RWPE2 (cell line): ENCODE results near the gene TMEM45B.
"Not testable (repeated sequence)": the region's sequence is repeated elsewhere in the genome, so short reads cannot be mapped to it uniquely, and the experiment has no call there.

ENCODE experiments used
- ATAC-seq: fragments of 200-7000 bp; cut with Tn5 transposase; 3 replicates; pipeline ENCODE4 v1.9.1; 2021; ENCODE audit warnings: low read depth
- DNase-seq: peaks from one replicate; pipeline ENCODE4 v3.0.0-alpha.2; 2020; ENCODE audit warnings: low spot score
- H3K27ac ChIP-seq: fragments of 450-650 bp; 2 replicates; pipeline ENCODE4 v1.5.1; 2017; ENCODE audit warnings: mild to moderate bottlenecking; ENCODE audit not compliant: poor library complexity, severe bottlenecking
- H3K27me3 ChIP-seq: fragments of 250-450 bp; sonication (Bioruptor Pico); 2 replicates; pipeline ENCODE4 v1.5.1; 2021; ENCODE audit warnings: mild to moderate bottlenecking, moderate library complexity; ENCODE audit not compliant: insufficient read depth, poor library complexity, severe bottlenecking
- H3K36me3 ChIP-seq: fragments of 250-450 bp; sonication (Bioruptor Pico); 2 replicates; pipeline ENCODE4 v1.5.1; 2020; ENCODE audit warnings: low read depth, mild to moderate bottlenecking, moderate library complexity
- H3K4me1 ChIP-seq: fragments of 250-450 bp; sonication (Bioruptor Pico); 2 replicates; pipeline ENCODE4 v1.5.1; 2021; ENCODE audit warnings: mild to moderate bottlenecking, moderate library complexity; ENCODE audit not compliant: insufficient read depth, poor library complexity, severe bottlenecking
- H3K4me3 ChIP-seq: fragments of 250-450 bp; sonication (Bioruptor Pico); 2 replicates; pipeline ENCODE4 v1.5.1; 2021; ENCODE audit warnings: mild to moderate bottlenecking, moderate library complexity; ENCODE audit not compliant: severe bottlenecking
- H3K9me3 ChIP-seq: fragments of 250-450 bp; sonication (Bioruptor Pico); 2 replicates; pipeline ENCODE4 v1.5.1; 2021; ENCODE audit warnings: mild to moderate bottlenecking, moderate library complexity; ENCODE audit not compliant: severe bottlenecking
- TF ChIP-seq, protein P1 (sequence below): fragments of 450-650 bp; IDR thresholded peaks from one replicate; pipeline ENCODE4 v1.5.1; 2017; ENCODE audit warnings: mild to moderate bottlenecking, moderate library complexity; ENCODE audit not compliant: poor library complexity, severe bottlenecking

The TMEM45B gene

DNA sequence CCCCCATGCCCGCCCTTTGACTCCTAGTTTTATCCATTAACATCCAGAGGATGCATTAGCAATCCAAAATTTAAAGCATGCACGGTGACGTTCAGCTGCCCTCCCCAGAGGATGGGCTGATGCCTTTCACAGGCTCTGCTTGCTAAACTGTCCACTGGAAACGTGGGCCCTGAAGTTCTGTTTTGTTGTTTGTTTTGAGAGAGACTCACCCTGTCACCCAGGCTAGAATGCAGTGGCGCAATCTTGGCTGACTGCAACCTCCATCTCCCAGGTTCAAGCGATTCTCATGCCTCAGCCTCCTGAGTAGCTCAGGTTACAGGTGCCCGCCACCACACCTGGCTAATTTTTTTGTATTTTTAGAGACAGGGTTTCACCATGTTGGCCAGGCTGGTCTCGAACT, 40.4 kb downstream of the TMEM45B start:
- DNase-seq (no peak), ATAC-seq (no peak)
- Histone ChIP-seq H3K36me3 (peaks cover 16% of the 10 kb centered on the region), H3K27me3 (no peaks in the 10 kb centered on the region), H3K27ac (peak overlapping the region; percentile 91), H3K9me3 (no peaks in the 10 kb centered on the region), H3K4me1 (peaks cover 45% of the 10 kb centered on the region), H3K4me3 (no peak overlapping the region)
- TF ChIP-seq, protein P1, sequence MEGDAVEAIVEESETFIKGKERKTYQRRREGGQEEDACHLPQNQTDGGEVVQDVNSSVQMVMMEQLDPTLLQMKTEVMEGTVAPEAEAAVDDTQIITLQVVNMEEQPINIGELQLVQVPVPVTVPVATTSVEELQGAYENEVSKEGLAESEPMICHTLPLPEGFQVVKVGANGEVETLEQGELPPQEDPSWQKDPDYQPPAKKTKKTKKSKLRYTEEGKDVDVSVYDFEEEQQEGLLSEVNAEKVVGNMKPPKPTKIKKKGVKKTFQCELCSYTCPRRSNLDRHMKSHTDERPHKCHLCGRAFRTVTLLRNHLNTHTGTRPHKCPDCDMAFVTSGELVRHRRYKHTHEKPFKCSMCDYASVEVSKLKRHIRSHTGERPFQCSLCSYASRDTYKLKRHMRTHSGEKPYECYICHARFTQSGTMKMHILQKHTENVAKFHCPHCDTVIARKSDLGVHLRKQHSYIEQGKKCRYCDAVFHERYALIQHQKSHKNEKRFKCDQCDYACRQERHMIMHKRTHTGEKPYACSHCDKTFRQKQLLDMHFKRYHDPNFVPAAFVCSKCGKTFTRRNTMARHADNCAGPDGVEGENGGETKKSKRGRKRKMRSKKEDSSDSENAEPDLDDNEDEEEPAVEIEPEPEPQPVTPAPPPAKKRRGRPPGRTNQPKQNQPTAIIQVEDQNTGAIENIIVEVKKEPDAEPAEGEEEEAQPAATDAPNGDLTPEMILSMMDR, result no peak

DNA sequence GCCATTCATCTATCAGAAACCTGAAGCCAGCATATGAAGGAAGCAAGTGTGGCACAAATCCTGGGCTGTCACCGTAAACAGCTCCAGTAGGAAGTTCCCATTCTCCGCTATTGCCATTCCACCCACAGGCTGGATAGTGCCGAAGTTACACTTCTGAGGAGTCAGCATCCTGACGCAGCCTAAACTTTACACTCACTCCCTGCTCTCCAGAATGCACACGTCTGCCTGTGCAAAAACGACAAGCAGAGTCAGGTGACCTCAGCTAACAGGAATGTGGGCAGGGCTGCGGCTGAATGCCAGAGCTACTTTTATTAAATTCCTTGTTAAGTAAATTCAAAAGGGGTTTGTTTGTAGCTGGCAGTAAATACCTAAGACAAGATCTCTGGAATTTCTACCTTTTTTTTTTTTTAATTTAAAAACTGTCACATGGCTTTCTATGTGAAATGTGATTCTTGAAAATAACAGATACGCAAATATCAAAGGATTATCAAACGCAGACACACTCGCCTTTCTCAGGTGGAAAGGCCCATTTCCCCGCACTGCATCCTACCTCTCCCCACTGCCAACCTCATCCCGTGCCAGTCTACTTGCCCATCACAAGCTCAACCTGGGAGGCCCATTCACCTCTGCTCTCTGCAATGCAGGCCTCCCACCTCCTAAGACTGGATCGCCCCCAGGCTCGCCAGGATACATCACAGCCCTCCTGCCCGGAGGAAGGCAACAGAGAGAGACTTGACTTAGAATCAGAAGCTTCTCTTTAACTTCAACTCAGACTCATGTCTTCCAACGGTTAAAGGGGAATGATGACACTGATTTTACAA, 46.3 kb downstream of the TMEM45B start:
- H3K36me3 ChIP-seq, result peaks cover 64% of the 10 kb centered on the region
- H3K27me3 ChIP-seq, result no peaks in the 10 kb centered on the region
- peaks cover 20% of the 10 kb centered on the region for H3K4me1 ChIP-seq
- DNase-seq (peak; percentile 92), ATAC-seq (peak; percentile 98)
- TF ChIP-seq, protein P1, result no peak
- no peaks in the 10 kb centered on the region for H3K9me3 ChIP-seq
- H3K27ac ChIP-seq, result peak overlapping the region; percentile 96
- peak overlapping the region; percentile 17 for H3K4me3 ChIP-seq

DNA sequence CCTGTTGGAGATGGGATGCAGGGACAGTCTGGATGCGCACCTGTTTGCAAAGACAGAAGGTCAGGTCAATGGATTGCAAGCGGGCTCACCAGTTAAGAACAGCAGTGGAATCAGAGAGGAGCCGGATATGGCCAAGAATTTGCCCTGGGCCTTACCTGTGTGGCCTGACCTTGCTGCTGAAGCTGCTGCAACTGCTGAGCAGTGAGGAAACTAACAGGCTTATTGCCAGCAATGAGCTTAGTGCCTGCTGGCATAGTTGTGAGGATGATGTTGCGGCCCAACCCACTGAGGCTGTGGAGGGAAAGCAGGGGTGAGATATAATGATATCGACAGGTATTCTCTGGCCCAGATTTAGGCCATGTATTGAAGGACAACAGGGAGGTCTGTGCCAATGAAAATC, 49.2 kb downstream of the TMEM45B start:
- H3K36me3 ChIP-seq, result peaks cover 89% of the 10 kb centered on the region
- TF ChIP-seq, protein P1, result no peak
- ATAC-seq, result no peak
- no peaks in the 10 kb centered on the region for H3K27me3 ChIP-seq
- no peak overlapping the region for H3K4me3 ChIP-seq
- no peaks in the 10 kb centered on the region for H3K9me3 ChIP-seq
- no peak overlapping the region for H3K27ac ChIP-seq
- peaks cover 20% of the 10 kb centered on the region for H3K4me1 ChIP-seq
- no peak for DNase-seq

DNA sequence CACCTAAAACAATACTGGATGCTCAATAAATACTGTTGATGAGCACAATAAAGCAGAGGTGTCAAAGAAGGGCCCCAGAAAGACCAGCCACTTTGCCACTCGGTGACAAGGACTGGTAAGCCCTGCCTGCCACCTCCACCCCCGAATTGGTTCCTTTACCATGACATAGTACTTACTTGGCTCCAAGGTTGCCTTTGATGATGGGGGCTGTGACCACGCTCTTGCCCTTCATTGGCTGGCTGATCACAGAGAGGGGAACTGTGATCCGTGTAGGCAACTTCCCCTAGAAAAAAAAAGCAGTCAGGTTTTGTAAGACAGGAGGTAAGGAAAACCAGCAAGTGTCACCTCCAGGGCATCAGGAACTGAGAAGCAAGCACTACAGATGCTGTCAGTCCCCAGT, 50.1 kb downstream of the TMEM45B start:
- Histone ChIP-seq H3K4me1 (peaks cover 18% of the 10 kb centered on the region), H3K4me3 (no peak overlapping the region), H3K36me3 (peaks cover 89% of the 10 kb centered on the region), H3K9me3 (no peaks in the 10 kb centered on the region), H3K27ac (no peak overlapping the region), H3K27me3 (no peaks in the 10 kb centered on the region)
- ATAC-seq (no peak), DNase-seq (no peak)
- TF ChIP-seq, protein P1, result no peak

DNA sequence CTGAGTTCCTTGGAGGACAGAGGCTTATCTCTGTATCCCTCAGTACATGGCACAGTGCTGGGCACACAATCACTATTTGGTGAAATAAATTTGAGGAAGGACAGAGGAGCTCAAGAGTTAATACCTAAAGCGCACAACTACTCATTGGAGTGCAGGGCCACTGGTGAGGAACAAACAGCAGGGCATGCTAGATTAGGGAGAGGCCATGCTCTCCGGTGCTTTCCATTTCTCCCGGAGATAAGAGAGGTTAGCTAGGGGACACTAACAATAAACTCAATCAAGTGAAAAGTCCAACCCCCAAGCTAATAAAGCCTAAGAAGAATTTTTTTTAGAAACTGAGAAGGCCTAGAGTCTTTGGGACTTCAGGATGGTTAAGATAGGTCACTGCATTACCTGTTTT, 50.7 kb downstream of the TMEM45B start:
- H3K27me3 ChIP-seq, result no peaks in the 10 kb centered on the region
- H3K27ac ChIP-seq, result no peak overlapping the region
- H3K4me3 ChIP-seq, result no peak overlapping the region
- H3K4me1 ChIP-seq, result peaks cover 12% of the 10 kb centered on the region
- no peak for ATAC-seq
- DNase-seq, result no peak
- TF ChIP-seq, protein P1, result no peak
- no peaks in the 10 kb centered on the region for H3K9me3 ChIP-seq
- H3K36me3 ChIP-seq, result peaks cover 89% of the 10 kb centered on the region

DNA sequence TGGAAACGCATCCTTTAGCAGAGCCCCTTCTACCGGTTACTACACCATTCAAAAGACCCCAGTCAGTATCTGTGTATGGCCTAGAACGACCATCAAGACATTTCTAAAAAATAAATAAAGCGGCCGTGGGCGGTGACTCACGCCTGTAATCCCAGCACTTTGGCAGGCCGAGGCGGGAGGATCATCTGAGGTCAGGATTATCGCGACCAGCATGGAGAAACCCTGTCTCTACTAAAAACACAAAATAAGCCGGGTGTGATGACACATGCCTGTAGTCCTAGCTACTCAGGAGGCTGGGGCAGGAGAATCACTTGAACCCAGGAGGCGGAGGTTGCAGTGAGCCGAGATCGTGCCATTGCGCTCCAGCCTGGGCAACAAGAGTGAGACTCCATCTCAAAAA, 53.0 kb downstream of the TMEM45B start:
- not testable (repeated sequence) for H3K9me3 ChIP-seq, H3K4me3 ChIP-seq, ATAC-seq, H3K27ac ChIP-seq, H3K4me1 ChIP-seq, DNase-seq, H3K27me3 ChIP-seq
- peaks cover 98% of the 10 kb centered on the region for H3K36me3 ChIP-seq
